ENCODE measurements around the gene GHR. TPM values are rescaled to one million over a fixed set of nuclear protein-coding genes. Genes with fewer than 3 reads are reported as not detected.
A peak's percentile ranks its signal among the peaks of the same experiment; 100 is the strongest.

GHR gene
- 1.00 TPM for polyA plus RNA-seq (2013, experiment 1 of 4)
- 0.85 TPM for polyA plus RNA-seq (2013, experiment 2 of 4)
- polyA plus RNA-seq (2013, experiment 3 of 4): 1.5 TPM
- polyA plus RNA-seq (2013, experiment 4 of 4): 1.1 TPM

GRCh38 chr5:42423285-42424165 lies at the start of gene GHR:
GHR (plus strand) TSS chr5:42423439; CDS start chr5:42565875, 142,436 bp downstream.
- Histone ChIP-seq H3K36me3 (ENCODE audit: control insufficient read depth, insufficient read depth, low read length) (no peaks in the 10 kb centered on the region), H3K9me3 (ENCODE audit: control insufficient read depth, low read length) (no peaks in the 10 kb centered on the region), H3K27me3 (ENCODE audit: control insufficient read depth, insufficient read depth, low read length, poor library complexity, severe bottlenecking) (peaks cover 23% of the 10 kb centered on the region), H3K27ac (ENCODE audit: insufficient read depth, low read depth, low read length, poor library complexity, severe bottlenecking) (no peak within 1 kb of the TSS), H3K4me3 (ENCODE audit: insufficient read depth, low read depth, low read length) (peak within 1 kb of the TSS; percentile 62), H3K4me1 (ENCODE audit: control insufficient read depth, insufficient read depth, low read length) (no peaks in the 10 kb centered on the region)
- WGBS, 2 experiments: 0 to 1% methylated on average over 59 of the region's 60 CpGs

- no peak overlapping the region for H3K4me3 ChIP-seq (ENCODE audit: insufficient read depth, low read depth, low read length)
- H3K36me3 ChIP-seq (ENCODE audit: control insufficient read depth, insufficient read depth, low read length): no peaks in the 10 kb centered on the region
- H3K27ac ChIP-seq (ENCODE audit: insufficient read depth, low read depth, low read length, poor library complexity, severe bottlenecking): no peak overlapping the region
- H3K27me3 ChIP-seq (ENCODE audit: control insufficient read depth, insufficient read depth, low read length, poor library complexity, severe bottlenecking): no peaks in the 10 kb centered on the region
- WGBS, 2 experiments: 92 to 95% methylated on average over 5 of the region's 5 CpGs
- H3K4me1 ChIP-seq (ENCODE audit: control insufficient read depth, insufficient read depth, low read length): no peaks in the 10 kb centered on the region
- H3K9me3 ChIP-seq (ENCODE audit: control insufficient read depth, low read length): no peaks in the 10 kb centered on the region
These were observed 48.5 kb upstream of the GHR start for GRCh38 chr5:42374679-42375273.

GRCh38 chr5:42377496-42377895 lies 45.7 kb upstream of the GHR start:
- H3K36me3 ChIP-seq (ENCODE audit: control insufficient read depth, insufficient read depth, low read length): no peaks in the 10 kb centered on the region

DNA sequence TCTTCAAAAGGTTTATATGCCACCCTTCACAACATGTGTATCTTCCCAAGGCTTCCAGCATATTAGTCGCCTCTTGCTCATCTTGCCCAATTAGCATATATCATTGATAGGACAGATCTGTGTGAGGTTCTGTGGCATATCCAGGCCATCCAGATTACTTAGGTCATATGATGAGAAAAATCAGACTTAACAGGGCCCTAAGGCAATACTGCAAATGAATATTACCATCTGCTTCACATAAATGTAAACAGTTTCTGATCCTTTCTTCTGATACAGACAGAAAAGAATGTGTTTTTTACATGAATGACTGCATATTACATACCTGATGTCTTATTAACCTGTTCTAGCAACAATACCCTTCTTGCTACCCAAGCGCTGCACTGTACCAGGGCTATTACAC lies 41.3 kb upstream of the GHR start:
- Histone ChIP-seq H3K27ac (ENCODE audit: insufficient read depth, low read depth, low read length, poor library complexity, severe bottlenecking) (no peak overlapping the region), H3K36me3 (ENCODE audit: control insufficient read depth, insufficient read depth, low read length) (no peaks in the 10 kb centered on the region), H3K9me3 (ENCODE audit: control insufficient read depth, low read length) (no peaks in the 10 kb centered on the region), H3K4me3 (ENCODE audit: insufficient read depth, low read depth, low read length) (no peak overlapping the region), H3K27me3 (ENCODE audit: control insufficient read depth, insufficient read depth, low read length, poor library complexity, severe bottlenecking) (no peaks in the 10 kb centered on the region), H3K4me1 (ENCODE audit: control insufficient read depth, insufficient read depth, low read length) (no peaks in the 10 kb centered on the region)
- 93 to 100% methylated on average over 1 to 2 of the region's 2 CpGs for WGBS, 2 experiments

More at GRCh38 chr5:42377496-42377895, 45.7 kb upstream of the GHR start:
- no peak overlapping the region for H3K4me3 ChIP-seq (ENCODE audit: insufficient read depth, low read depth, low read length)
- no peak overlapping the region for H3K27ac ChIP-seq (ENCODE audit: insufficient read depth, low read depth, low read length, poor library complexity, severe bottlenecking)
- no peaks in the 10 kb centered on the region for H3K4me1 ChIP-seq (ENCODE audit: control insufficient read depth, insufficient read depth, low read length)
- no peaks in the 10 kb centered on the region for H3K9me3 ChIP-seq (ENCODE audit: control insufficient read depth, low read length)
- 78 to 94% methylated on average over 1 of the region's 1 CpG for WGBS, 2 experiments
- no peaks in the 10 kb centered on the region for H3K27me3 ChIP-seq (ENCODE audit: control insufficient read depth, insufficient read depth, low read length, poor library complexity, severe bottlenecking)

DNA sequence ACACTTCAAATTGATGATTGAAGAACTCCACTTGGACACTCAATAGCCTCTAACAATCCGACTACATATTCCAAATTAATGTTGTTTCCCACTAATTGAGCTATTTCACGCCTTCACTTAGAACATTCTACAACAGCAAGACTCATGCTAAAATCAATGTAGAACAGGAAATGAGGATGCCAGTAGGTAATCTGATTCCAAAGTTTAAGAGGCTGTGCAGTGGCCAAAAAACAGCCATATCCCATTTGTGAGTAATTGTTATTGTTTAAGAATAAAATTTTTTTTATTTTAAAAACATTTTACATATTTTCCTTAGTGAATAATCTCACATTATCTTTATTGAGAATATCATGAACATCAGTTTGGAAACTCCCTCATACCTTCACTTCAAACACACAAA lies 35.7 kb upstream of the GHR start:
- Histone ChIP-seq H3K27ac (ENCODE audit: insufficient read depth, low read depth, low read length, poor library complexity, severe bottlenecking) (no peak overlapping the region), H3K4me3 (ENCODE audit: insufficient read depth, low read depth, low read length) (no peak overlapping the region), H3K27me3 (ENCODE audit: control insufficient read depth, insufficient read depth, low read length, poor library complexity, severe bottlenecking) (no peaks in the 10 kb centered on the region), H3K9me3 (ENCODE audit: control insufficient read depth, low read length) (no peaks in the 10 kb centered on the region), H3K4me1 (ENCODE audit: control insufficient read depth, insufficient read depth, low read length) (no peaks in the 10 kb centered on the region), H3K36me3 (ENCODE audit: control insufficient read depth, insufficient read depth, low read length) (no peaks in the 10 kb centered on the region)
- 86 to 93% methylated on average over 2 of the region's 2 CpGs for WGBS, 2 experiments

DNA sequence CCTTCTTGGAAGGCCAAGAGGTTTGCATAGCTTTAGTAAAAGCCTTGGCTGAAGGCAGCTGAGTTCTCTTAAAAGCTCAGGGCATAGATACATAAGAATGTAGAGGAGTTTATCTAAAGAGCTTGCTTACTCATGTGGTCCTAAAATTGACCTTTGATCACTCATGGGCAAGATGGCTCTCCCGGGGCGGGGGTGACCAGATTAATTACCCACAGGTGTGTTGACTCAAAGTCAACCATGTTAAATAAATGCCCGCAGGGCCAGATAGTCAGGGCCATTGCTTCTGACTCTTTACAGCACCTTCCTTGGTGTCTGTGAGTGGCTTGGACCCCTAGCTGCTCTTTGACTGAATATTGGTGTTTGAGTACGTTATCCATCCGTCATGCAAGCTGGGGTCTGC lies 33.1 kb upstream of the GHR start:
- no peak overlapping the region for H3K4me3 ChIP-seq (ENCODE audit: insufficient read depth, low read depth, low read length)
- H3K27me3 ChIP-seq (ENCODE audit: control insufficient read depth, insufficient read depth, low read length, poor library complexity, severe bottlenecking): no peaks in the 10 kb centered on the region
- H3K4me1 ChIP-seq (ENCODE audit: control insufficient read depth, insufficient read depth, low read length): no peaks in the 10 kb centered on the region
- peaks cover 2% of the 10 kb centered on the region for H3K36me3 ChIP-seq (ENCODE audit: control insufficient read depth, insufficient read depth, low read length)
- no peak overlapping the region for H3K27ac ChIP-seq (ENCODE audit: insufficient read depth, low read depth, low read length, poor library complexity, severe bottlenecking)
- H3K9me3 ChIP-seq (ENCODE audit: control insufficient read depth, low read length): no peaks in the 10 kb centered on the region
- 90 to 96% methylated on average over 5 of the region's 5 CpGs for WGBS, 2 experiments

GRCh38 chr5:42392917-42393316 lies 30.3 kb upstream of the GHR start:
- peaks cover 2% of the 10 kb centered on the region for H3K36me3 ChIP-seq (ENCODE audit: control insufficient read depth, insufficient read depth, low read length)
- no peaks in the 10 kb centered on the region for H3K4me1 ChIP-seq (ENCODE audit: control insufficient read depth, insufficient read depth, low read length)
- no peak overlapping the region for H3K4me3 ChIP-seq (ENCODE audit: insufficient read depth, low read depth, low read length)
- H3K27ac ChIP-seq (ENCODE audit: insufficient read depth, low read depth, low read length, poor library complexity, severe bottlenecking): no peak overlapping the region
- 86 to 92% methylated on average over 2 of the region's 2 CpGs for WGBS, 2 experiments
- H3K27me3 ChIP-seq (ENCODE audit: control insufficient read depth, insufficient read depth, low read length, poor library complexity, severe bottlenecking): no peaks in the 10 kb centered on the region
- H3K9me3 ChIP-seq (ENCODE audit: control insufficient read depth, low read length): no peaks in the 10 kb centered on the region

DNA sequence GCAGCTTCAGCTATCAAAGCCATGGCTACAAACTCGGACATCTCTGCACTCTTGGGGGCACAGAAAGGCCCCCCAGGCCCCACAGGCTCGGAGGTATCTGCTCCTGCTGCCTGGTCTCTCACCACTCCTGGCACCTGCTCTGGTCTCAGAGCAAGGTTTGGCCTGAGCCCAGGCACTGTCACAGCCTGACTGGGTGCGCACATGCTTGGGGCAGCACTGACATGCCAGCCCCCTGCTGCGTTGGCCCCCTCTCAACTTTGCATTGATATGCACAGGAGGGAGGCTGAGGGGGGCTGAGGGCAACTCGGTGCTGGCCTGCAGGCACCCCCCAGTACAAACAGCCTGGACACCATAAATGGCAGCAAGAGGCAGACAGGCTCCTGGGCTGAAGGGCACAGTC lies 27.1 kb upstream of the GHR start:
- H3K4me1 ChIP-seq (ENCODE audit: control insufficient read depth, insufficient read depth, low read length): no peaks in the 10 kb centered on the region
- H3K9me3 ChIP-seq (ENCODE audit: control insufficient read depth, low read length): no peaks in the 10 kb centered on the region
- H3K27me3 ChIP-seq (ENCODE audit: control insufficient read depth, insufficient read depth, low read length, poor library complexity, severe bottlenecking): no peaks in the 10 kb centered on the region
- WGBS, 2 experiments: 88 to 93% methylated on average over 5 of the region's 5 CpGs
- H3K27ac ChIP-seq (ENCODE audit: insufficient read depth, low read depth, low read length, poor library complexity, severe bottlenecking): no peak overlapping the region
- no peak overlapping the region for H3K4me3 ChIP-seq (ENCODE audit: insufficient read depth, low read depth, low read length)
- peaks cover 2% of the 10 kb centered on the region for H3K36me3 ChIP-seq (ENCODE audit: control insufficient read depth, insufficient read depth, low read length)

DNA sequence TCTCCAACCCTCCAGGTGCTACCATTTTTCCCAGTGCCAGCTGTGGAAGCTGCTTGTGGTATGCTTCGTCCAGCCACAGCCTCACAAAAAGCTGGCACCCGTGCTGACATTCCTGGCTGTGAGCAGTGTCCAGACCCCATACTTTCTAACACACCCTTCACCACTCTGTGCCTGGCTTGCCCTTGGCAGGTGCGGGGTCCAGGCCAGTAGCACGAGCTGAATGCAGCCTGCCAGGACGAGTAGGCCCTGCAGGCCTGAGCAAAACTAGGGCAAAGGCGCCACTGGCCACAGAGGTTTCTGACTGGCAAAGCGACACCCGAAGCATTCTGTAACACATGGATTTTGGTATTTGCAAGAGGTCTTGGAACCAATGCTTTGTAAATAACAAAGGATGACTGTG lies 26.0 kb upstream of the GHR start:
- Histone ChIP-seq H3K27ac (ENCODE audit: insufficient read depth, low read depth, low read length, poor library complexity, severe bottlenecking) (no peak overlapping the region), H3K4me1 (ENCODE audit: control insufficient read depth, insufficient read depth, low read length) (no peaks in the 10 kb centered on the region), H3K9me3 (ENCODE audit: control insufficient read depth, low read length) (no peaks in the 10 kb centered on the region), H3K4me3 (ENCODE audit: insufficient read depth, low read depth, low read length) (no peak overlapping the region), H3K27me3 (ENCODE audit: control insufficient read depth, insufficient read depth, low read length, poor library complexity, severe bottlenecking) (no peaks in the 10 kb centered on the region), H3K36me3 (ENCODE audit: control insufficient read depth, insufficient read depth, low read length) (peaks cover 2% of the 10 kb centered on the region)
- 92% methylated on average over 8 of the region's 8 CpGs for WGBS, 2 experiments

DNA sequence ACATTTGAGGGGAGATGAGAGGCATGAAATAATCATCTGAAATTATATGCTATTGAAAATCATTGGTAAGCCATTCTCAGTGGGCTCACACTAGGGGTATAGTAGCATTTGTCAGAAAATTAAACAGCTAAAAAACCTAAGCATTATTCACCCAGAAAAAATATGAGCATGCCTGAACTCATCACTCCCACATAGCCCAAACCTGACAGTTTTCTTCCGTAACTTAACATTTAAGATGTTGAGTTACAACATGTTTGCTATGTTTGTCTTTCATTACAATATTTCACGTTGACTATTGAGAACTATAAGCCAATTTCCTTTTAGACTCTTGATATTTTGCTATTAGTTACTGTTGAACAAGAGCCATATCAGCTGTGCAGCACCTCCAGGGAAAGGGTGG lies 23.5 kb upstream of the GHR start:
- H3K9me3 ChIP-seq (ENCODE audit: control insufficient read depth, low read length): no peaks in the 10 kb centered on the region
- no peak overlapping the region for H3K4me3 ChIP-seq (ENCODE audit: insufficient read depth, low read depth, low read length)
- no peaks in the 10 kb centered on the region for H3K4me1 ChIP-seq (ENCODE audit: control insufficient read depth, insufficient read depth, low read length)
- no peaks in the 10 kb centered on the region for H3K36me3 ChIP-seq (ENCODE audit: control insufficient read depth, insufficient read depth, low read length)
- no peak overlapping the region for H3K27ac ChIP-seq (ENCODE audit: insufficient read depth, low read depth, low read length, poor library complexity, severe bottlenecking)
- 94 to 100% methylated on average over 1 to 2 of the region's 2 CpGs for WGBS, 2 experiments
- no peaks in the 10 kb centered on the region for H3K27me3 ChIP-seq (ENCODE audit: control insufficient read depth, insufficient read depth, low read length, poor library complexity, severe bottlenecking)

Data from ectodermal cell (in vitro differentiated cells).